ENCODE results near the gene HRNR. TPM values are rescaled to one million over a fixed set of nuclear protein-coding genes. Genes with fewer than 3 reads are reported as not detected.

The HRNR gene
- total RNA-seq, 4 donors from 2014 or later = not detected

GRCh38 chr1:152185544-152186391, 38.2 kb downstream of the HRNR start:
- Histone ChIP-seq H3K36me3 (no peaks in the 10 kb centered on the region), H3K4me1 (peaks cover 0 to 8% (median 4%) of the 10 kb centered on the region in 4 donors), H3K9me3 (no peaks in the 10 kb centered on the region), H3K4me3 (no peak overlapping the region), H3K27ac (no peak overlapping the region), H3K27me3 (peaks cover 8% of the 10 kb centered on the region)
- WGBS, 2 donors (ENCODE audit: low coverage in 1 of 2) = 31 to 32% methylated on average over 4 to 8 of the region's 8 CpGs
- peak; percentile 18 for DNase-seq
- intact Hi-C loops (cut with DNase I; ENCODE audit: low total_unique reads) (no loop called here), in situ Hi-C loops (cut with MboI; ENCODE audit: low pct_ligation_motif_present in 1 of 4, low pct_unique_long_range_greater_than_20kb in 1 of 4, low sequenced_read_pairs in 3 of 4) (loop anchor here (5.0 to 25.0 kb wide), 4 partner anchors 61 to 277 kb away; no protein-coding TSS in a partner anchor)
- no peak for TF ChIP-seq POLR2A (IDR thresholded peaks at IDR 0.05)
- TF ChIP-seq CTCF (IDR thresholded peaks at IDR 0.05) = peak; percentile 79 to 83 (median 81)

GRCh38 chr1:152182944-152183361, 41.0 kb downstream of the HRNR start:
- H3K27ac ChIP-seq = no peak overlapping the region

GRCh38 chr1:152182431-152182830, 41.6 kb downstream of the HRNR start:
- TF ChIP-seq POLR2A (IDR thresholded peaks at IDR 0.05) (no peak), CTCF (IDR thresholded peaks at IDR 0.05) (no peak), POLR2AphosphoS5 (IDR thresholded peaks at IDR 0.05) (no peak), EP300 (IDR thresholded peaks at IDR 0.05; ENCODE audit: low read depth) (no peak)
- DNase-seq = no peak
- Histone ChIP-seq H3K4me1 (no peaks in the 10 kb centered on the region), H3K4me3 (no peak overlapping the region), H3K27ac (no peak overlapping the region), H3K36me3 (no peaks in the 10 kb centered on the region), H3K9me3 (no peaks in the 10 kb centered on the region), H3K27me3 (peaks cover 2% of the 10 kb centered on the region)
- intact Hi-C loops (cut with DNase I; ENCODE audit: low total_unique reads) (no loop called here), in situ Hi-C loops (cut with MboI; ENCODE audit: low pct_ligation_motif_present in 1 of 4, low pct_unique_long_range_greater_than_20kb in 1 of 4, low sequenced_read_pairs in 3 of 4) (loop anchor here in 3 of 4 donors (5.0 to 25.0 kb wide), 5 partner anchors 58 to 280 kb away; no protein-coding TSS in a partner anchor)
- 75 to 78% methylated on average over 1 to 2 of the region's 2 CpGs for WGBS, 2 donors (ENCODE audit: low coverage in 1 of 2)

More at GRCh38 chr1:152182944-152183361, 41.0 kb downstream of the HRNR start:
- no peak for TF ChIP-seq CTCF (IDR thresholded peaks at IDR 0.05)
- TF ChIP-seq POLR2A (IDR thresholded peaks at IDR 0.05) = no peak
- no peak for TF ChIP-seq POLR2AphosphoS5 (IDR thresholded peaks at IDR 0.05)
- no peak for TF ChIP-seq EP300 (IDR thresholded peaks at IDR 0.05; ENCODE audit: low read depth)
- Histone ChIP-seq H3K4me3 (no peak overlapping the region), H3K27me3 (peaks cover 2% of the 10 kb centered on the region), H3K9me3 (no peaks in the 10 kb centered on the region), H3K36me3 (no peaks in the 10 kb centered on the region), H3K4me1 (no peaks in the 10 kb centered on the region)
- DNase-seq = no peak
- intact Hi-C loops (cut with DNase I; ENCODE audit: low total_unique reads) (no loop called here), in situ Hi-C loops (cut with MboI; ENCODE audit: low pct_ligation_motif_present in 1 of 4, low pct_unique_long_range_greater_than_20kb in 1 of 4, low sequenced_read_pairs in 3 of 4) (loop anchor here in 3 of 4 donors (5.0 to 25.0 kb wide), 5 partner anchors 58 to 279 kb away; no protein-coding TSS in a partner anchor)
- 72 to 80% methylated on average over 1 to 2 of the region's 2 CpGs for WGBS, 2 donors (ENCODE audit: low coverage in 1 of 2)

- H3K9me3 ChIP-seq = no peaks in the 10 kb centered on the region
- in situ Hi-C loops (cut with MboI; ENCODE audit: low pct_ligation_motif_present in 1 of 4, low pct_unique_long_range_greater_than_20kb in 1 of 4, low sequenced_read_pairs in 3 of 4) (loop anchor here in 2 of 4 donors (25.0 kb wide), 1 partner anchor 283 kb away; no protein-coding TSS in a partner anchor), intact Hi-C loops (cut with DNase I; ENCODE audit: low total_unique reads) (no loop called here)
- H3K27ac ChIP-seq = no peak overlapping the region
- whole genome bisulfite sequencing, 2 donors (ENCODE audit: low coverage in 1 of 2) = 84 to 100% methylated on average over 1 of the region's 1 CpG
- TF ChIP-seq POLR2A (IDR thresholded peaks at IDR 0.05) (no peak), POLR2AphosphoS5 (IDR thresholded peaks at IDR 0.05) (no peak), CTCF (IDR thresholded peaks at IDR 0.05) (no peak), EP300 (IDR thresholded peaks at IDR 0.05; ENCODE audit: low read depth) (no peak)
- H3K36me3 ChIP-seq = no peaks in the 10 kb centered on the region
- no peak for DNase-seq
- no peaks in the 10 kb centered on the region for H3K4me1 ChIP-seq
- H3K4me3 ChIP-seq = no peak overlapping the region
- H3K27me3 ChIP-seq = peaks cover 2% of the 10 kb centered on the region
Measured at GRCh38 chr1:152179566-152179965, 44.4 kb downstream of the HRNR start.

All from transverse colon (tissue), 4 donors.